HepG2 (cell line): Measurements from ENCODE around the gene MYO5B. TPM values are rescaled to one million over a fixed set of nuclear protein-coding genes. Genes with fewer than 3 reads are reported as not detected.

Experiments
- ATAC-seq: fragments of 200-7000 bp; cut with Tn5 transposase; 3 replicates; pipeline ENCODE4 v1.9.1; 2020; ENCODE audit warnings: mild to moderate bottlenecking, moderate library complexity
- BruUV-seq: library from RNA; stranded (reverse); fragments of 400-500 nt; replicated peaks from 2 replicates; lab custom pipeline; 2021; lab: Mats Ljungman, UMichigan
- CTCF ChIA-PET: fragments of 300-600 bp; formaldehyde crosslinking; extraction: SDS; loops from one replicate; lab custom pipeline; 2021; ENCODE audit warnings: low total read pairs, inconsistent platforms, low intra/inter-chr PET ratio; lab: Yijun Ruan, JAX
- POLR2A ChIA-PET: fragments of 350-600 bp; sonication (Branson Sonifier 250); formaldehyde crosslinking; loops from one replicate; lab custom pipeline; 2020; ENCODE audit warnings: antibody characterized with exemption, inconsistent platforms; lab: Yijun Ruan, JAX
- DNase-seq: peaks from one replicate; pipeline ENCODE4 v3.0.0-alpha.2; 2015; ENCODE audit warnings: low spot score
- FAIRE-seq: peaks from 3 replicates; lab custom pipeline; 2011; peaks lifted over from hg19 to GRCh38; lab: Jason Lieb, UNC
- H2AFZ ChIP-seq: one replicate; pipeline ENCODE4 v1.6.1; 2011; ENCODE audit warnings: low read length, inconsistent platforms
- H3K27ac ChIP-seq: fragments of 300-600 bp; 3 replicates; pipeline ENCODE4 v1.8.0; 2011; ENCODE audit warnings: mixed run types, mild to moderate bottlenecking, mixed read lengths, low read length, inconsistent platforms; ENCODE audit not compliant: insufficient read depth; ENCODE audit errors: extremely low read length
- H3K27me3 ChIP-seq, 2 experiments: fragments of 200-600 bp in 1 of 2; 2 replicates in 1 of 2; 3 replicates in 1 of 2; pipeline versions ENCODE4 v1.6.0 to v1.8.0; 2011; ENCODE audit warnings: low read length in 2 of 2, mild to moderate bottlenecking in 2 of 2, moderate library complexity in 2 of 2, inconsistent platforms in 1 of 2; ENCODE audit not compliant: insufficient read depth in 2 of 2, control insufficient read depth in 1 of 2
- H3K36me3 ChIP-seq, 2 experiments: fragments of 200-600 bp in 1 of 2; replicated peaks in 1 of 2; 2 replicates in 1 of 2; 3 replicates in 1 of 2; pipeline versions ENCODE4 v1.5.1 to v1.8.0; 2011; ENCODE audit warnings: low read length in 2 of 2, inconsistent platforms in 1 of 2; ENCODE audit not compliant: insufficient read depth in 2 of 2, control insufficient read depth in 1 of 2
- H3K4me1 ChIP-seq: 2 replicates; pipeline ENCODE4 v1.5.1; 2012; ENCODE audit warnings: low read length, inconsistent platforms; ENCODE audit not compliant: insufficient read depth
- H3K4me2 ChIP-seq: 2 replicates; pipeline ENCODE4 v1.6.0; 2011; ENCODE audit warnings: low read depth, low read length, inconsistent platforms
- H3K4me3 ChIP-seq, 3 experiments: fragments of 200-600 bp in 1 of 3; sonication (generic), shearing (Covaris generic) in 1 of 3; replicated peaks in 1 of 3; 2 replicates each; pipeline ENCODE4 v1.5.1; 2011 to 2016; ENCODE audit warnings: low read length in 3 of 3, inconsistent platforms in 2 of 3, low read depth in 2 of 3, mild to moderate bottlenecking in 2 of 3, control low read depth in 1 of 3, mixed read lengths in 1 of 3; ENCODE audit not compliant: insufficient read depth in 1 of 3
- H3K79me2 ChIP-seq: one replicate; pipeline ENCODE4 v1.6.1; 2011; ENCODE audit warnings: low read length, inconsistent platforms; ENCODE audit not compliant: insufficient read depth
- H3K9ac ChIP-seq: 2 replicates; pipeline ENCODE4 v1.6.0; 2011; ENCODE audit warnings: mild to moderate bottlenecking, low read depth, low read length, inconsistent platforms; ENCODE audit not compliant: insufficient read depth
- H3K9me3 ChIP-seq: 2 replicates; pipeline ENCODE4 v1.5.1; 2012; ENCODE audit warnings: mild to moderate bottlenecking, low read length
- H4K20me1 ChIP-seq: 2 replicates; pipeline ENCODE4 v1.6.0; 2011; ENCODE audit warnings: inconsistent platforms, mild to moderate bottlenecking, low read length, moderate library complexity; ENCODE audit not compliant: insufficient read depth
- CTCF ChIP-seq: sonication (generic); formaldehyde crosslinking; IDR thresholded peaks from 2 replicates; pipeline ENCODE4 v1.5.0; 2020; ENCODE audit warnings: mild to moderate bottlenecking, missing genetic modification reagents, moderate library complexity
- GATAD2A ChIP-seq: IDR thresholded peaks from 2 replicates; pipeline ENCODE4 v1.6.1; 2016
- GPN1 ChIP-seq: sonication (generic); formaldehyde crosslinking; IDR thresholded peaks from 2 replicates; pipeline ENCODE4 v1.5.1; 2020; ENCODE audit warnings: missing genetic modification reagents, borderline replicate concordance
- HMGXB4 ChIP-seq, 2 experiments: sonication (generic) in 1 of 2; formaldehyde crosslinking in 1 of 2; IDR thresholded peaks; 2 replicates each; pipeline versions ENCODE4 v1.4.0 to v1.6.1; 2018 to 2020; ENCODE audit warnings: missing genetic modification reagents in 2 of 2, borderline replicate concordance in 1 of 2, low read depth in 1 of 2, mild to moderate bottlenecking in 1 of 2, missing biosample characterization in 1 of 2
- RAD21 ChIP-seq: fragments of 450-650 bp; formaldehyde crosslinking; IDR thresholded peaks from 2 replicates; pipeline ENCODE4 v1.5.0; 2020; ENCODE audit warnings: mild to moderate bottlenecking
- SMC3 ChIP-seq: IDR thresholded peaks from 2 replicates; pipeline ENCODE4 v1.6.1; 2011; ENCODE audit warnings: low read length, improper control_type of control experiment
- STAG1 ChIP-seq: sonication (generic); formaldehyde crosslinking; IDR thresholded peaks from 2 replicates; pipeline ENCODE4 v1.4.0; 2020; ENCODE audit warnings: missing genetic modification reagents
- XRCC5 ChIP-seq: fragments of 200-400 bp; formaldehyde crosslinking; optimal IDR thresholded peaks from 2 replicates; pipeline ENCODE3; 2017; ENCODE audit warnings: mild to moderate bottlenecking, low read length
- ZFP41 ChIP-seq: sonication (generic); formaldehyde crosslinking; IDR thresholded peaks from 2 replicates; pipeline ENCODE4 v1.4.0; 2020; ENCODE audit warnings: mild to moderate bottlenecking, missing genetic modification reagents, borderline replicate concordance
- ZFX ChIP-seq: sonication (generic); formaldehyde crosslinking; IDR thresholded peaks from 2 replicates; pipeline ENCODE4 v1.4.0; 2020; ENCODE audit warnings: mild to moderate bottlenecking, low read depth, missing genetic modification reagents, moderate library complexity
- ZNF263 ChIP-seq: sonication (generic); formaldehyde crosslinking; IDR thresholded peaks from 2 replicates; pipeline ENCODE4 v1.4.0; 2020; ENCODE audit warnings: missing genetic modification reagents
- ZNF451 ChIP-seq: sonication (generic); formaldehyde crosslinking; IDR thresholded peaks from 2 replicates; pipeline ENCODE4 v1.5.0; 2020; ENCODE audit warnings: mild to moderate bottlenecking, missing genetic modification reagents
- ZNF644 ChIP-seq: IDR thresholded peaks from 2 replicates; pipeline ENCODE4 v1.6.1; 2016; ENCODE audit warnings: low read depth
- WGBS: methylation state at CpG from one replicate; pipeline ENCODE4 v1.1.6; 2017; ENCODE audit warnings: low lambda C conversion rate; 5-methylcytosine and 5-hydroxymethylcytosine counted together
- in situ Hi-C: cut with HindIII; loops from 2 replicates; pipeline ENCODE4 v1.10.0; 2017; ENCODE audit warnings: low pct_unique_long_range_greater_than_20kb; ENCODE audit not compliant: extremely low pct_ligation_motif_present
- intact Hi-C: fragments of 100-400 bp; cut with micrococcal nuclease; formaldehyde crosslinking; loops from one replicate; pipeline ENCODE4 v1.10.0; 2022; ENCODE audit not compliant: unreplicated experiment
- polyA plus RNA-seq, 8 experiments: library from polyadenylated mRNA; depleted of rRNA in 3 of 8; stranded (reverse) in 7 of 8; unstranded in 1 of 8; fragments of >200 nt; fragmentation: Illumina TruSeq in 4 of 8; extraction: Trizol in 4 of 8; gene quantifications; 2 replicates each; pipeline versions ENCODE4 v1.2.1 to v1.2.3, GENCODE V29; 2011 to 2016; ENCODE audit warnings: low read depth in 4 of 8, missing spikeins in 1 of 8, mixed read lengths in 1 of 8; ENCODE audit not compliant: insufficient read depth in 1 of 8
- total RNA-seq, 5 experiments: library from RNA; depleted of rRNA; stranded (reverse); fragments of >200 nt; fragmentation: Illumina TruSeq; extraction: Trizol; gene quantifications; 2 replicates each; pipeline ENCODE4 v1.2.3, GENCODE V29; 2016; ENCODE audit warnings: low read depth in 1 of 5

MYO5B gene
- total and polyA plus RNA-seq, 2 of the 13 experiments (the other 11 are each of a cell fraction or from before 2014, with no cell fraction given) = 13.1 to 24.0 TPM

- H3K4me2 ChIP-seq = no peak overlapping the region
- no peak for DNase-seq
- TF ChIP-seq GPN1 (CRISPR knock-in tag) (no peak), ZNF263 (CRISPR knock-in tag) (no peak)
- TF ChIP-seq, all 625 proteins: peak for 0
- H3K27ac ChIP-seq = no peak overlapping the region
- ChIA-PET POLR2A (no interaction called here), CTCF (no interaction called here)
- no peak for ATAC-seq
- in situ Hi-C loops = no loop called here
- no peak overlapping the region for H3K4me3 ChIP-seq
- 76% methylated on average over 5 of the region's 5 CpGs for WGBS
- intact Hi-C loops = no loop called here
- no TSS peak for BruUV-seq
- H3K9me3 ChIP-seq = no peaks in the 10 kb centered on the region
- H3K4me1 ChIP-seq = no peaks in the 10 kb centered on the region
- FAIRE-seq = no peak
- no peaks in the 10 kb centered on the region for H3K79me2 ChIP-seq
- 0 out of 5 replicates have a peak, but pooled peaks cover 0 to 6% of the 10 kb centered on the region in 2 experiments for H3K36me3 ChIP-seq
- H3K27me3 ChIP-seq = no peaks in the 10 kb centered on the region
- no peak overlapping the region for H3K9ac ChIP-seq
- no peak overlapping the region for H2AFZ ChIP-seq
- no peaks in the 10 kb centered on the region; the same call in 1 of the 2 replicates for H4K20me1 ChIP-seq
Observed at GRCh38 chr18:50053111-50053510, 141.8 kb downstream of the MYO5B start.

DNA sequence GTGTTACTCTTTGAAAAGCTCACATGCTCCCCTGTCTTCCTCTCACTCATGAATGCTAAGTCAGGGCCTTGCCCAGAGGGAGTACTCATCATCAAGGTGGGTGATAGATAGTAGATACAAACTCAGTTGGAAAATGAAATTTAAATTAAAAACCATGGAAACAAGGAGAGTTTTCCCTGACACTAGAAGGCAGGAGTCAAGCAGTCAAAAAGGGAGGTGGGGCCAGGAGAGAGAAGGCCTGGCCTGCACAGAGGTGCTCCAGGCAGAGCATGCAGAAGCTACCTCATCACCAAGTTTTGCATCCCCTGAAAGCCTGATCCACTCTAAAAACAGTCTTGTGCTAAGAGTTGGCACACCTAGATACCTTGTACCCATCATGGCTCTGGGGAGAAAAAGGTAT, 143.7 kb downstream of the MYO5B start:
- no peak overlapping the region for H2AFZ ChIP-seq
- no peaks in the 10 kb centered on the region for H3K79me2 ChIP-seq
- no peak overlapping the region for H3K9ac ChIP-seq
- 0 out of 5 replicates have a peak, but pooled peaks cover 0 to 6% of the 10 kb centered on the region in 2 experiments for H3K36me3 ChIP-seq
- H4K20me1 ChIP-seq = no peaks in the 10 kb centered on the region; the same call in 1 of the 2 replicates
- H3K4me1 ChIP-seq = no peaks in the 10 kb centered on the region
- ATAC-seq (peak; percentile 88), DNase-seq (peak; percentile 25), FAIRE-seq (peak; percentile 21)
- H3K27ac ChIP-seq = no peak overlapping the region
- in situ Hi-C loops = no loop called here
- TF ChIP-seq SMC3 (peak; percentile 73), ZFP41 (CRISPR knock-in tag) (no peak), ZNF451 (no peak), GATAD2A (CRISPR knock-in tag) (no peak), XRCC5 (peak; percentile 47), RAD21 (CRISPR knock-in tag) (peak; percentile 62), STAG1 (CRISPR knock-in tag) (peak; percentile 71), CTCF (CRISPR knock-in tag) (peak; percentile 73), HMGXB4 (CRISPR knock-in tag; IDR thresholded peaks at IDR 0.05; ENCODE audit: borderline replicate concordance in 1 of 2, low read depth in 1 of 2) (0 out of 4 replicates have a peak, but pooled peaks of 1 of the 2 experiments have one; percentile 32), ZNF644 (CRISPR knock-in tag) (no peak), ZFX (CRISPR knock-in tag) (peak; percentile 29; the same call in 1 of the 2 replicates)
- H3K4me3 ChIP-seq = no peak overlapping the region
- H3K27me3 ChIP-seq = no peaks in the 10 kb centered on the region
- BruUV-seq = TSS peak; percentile 20
- no peaks in the 10 kb centered on the region for H3K9me3 ChIP-seq
- ChIA-PET POLR2A (no interaction called here), CTCF (interaction anchor here (1.3 to 2.0 kb wide), 3 partner anchors 144 to 305 kb away, joined by 6 to 15 read pairs (median 10); partner anchors contain the start of gene MYO5B)
- H3K4me2 ChIP-seq = no peak overlapping the region
- intact Hi-C loops = loop anchor here (2.0 kb wide), 1 partner anchor 154 kb away; no protein-coding TSS in a partner anchor
